HepG2 (cell line): ENCODE results near the gene RHBDF2. TPM values are rescaled to one million over a fixed set of nuclear protein-coding genes. Genes with fewer than 3 reads are reported as not detected.

Experiments
- CCDC6 ChIP-seq: sonication (generic); formaldehyde crosslinking; IDR thresholded peaks from 2 replicates; pipeline ENCODE4 v1.8.1; 2022; ENCODE audit warnings: mild to moderate bottlenecking, missing genetic modification reagents, moderate library complexity
- GFI1 ChIP-seq: sonication (generic); formaldehyde crosslinking; IDR thresholded peaks from 2 replicates; pipeline ENCODE4 v1.5.0; 2020; ENCODE audit warnings: missing genetic modification reagents, mild to moderate bottlenecking, borderline replicate concordance
- MIER2 ChIP-seq: IDR thresholded peaks from 2 replicates; pipeline ENCODE4 v1.6.1; 2016; ENCODE audit warnings: missing biosample characterization, missing genetic modification reagents
- NR3C1 ChIP-seq: sonication (generic); formaldehyde crosslinking; IDR thresholded peaks from 2 replicates; pipeline ENCODE4 v1.4.0; 2020; ENCODE audit warnings: missing genetic modification reagents
- RFX3 ChIP-seq: IDR thresholded peaks from 2 replicates; pipeline ENCODE4 v1.6.1; 2016; ENCODE audit warnings: missing biosample characterization, missing genetic modification reagents
- SAP130 ChIP-seq: IDR thresholded peaks from 2 replicates; pipeline ENCODE4 v1.6.1; 2016; ENCODE audit warnings: low read depth
- SIX1 ChIP-seq: sonication (generic); formaldehyde crosslinking; IDR thresholded peaks from 2 replicates; pipeline ENCODE4 v1.4.0; 2020; ENCODE audit warnings: missing genetic modification reagents, borderline replicate concordance
- SOX6 ChIP-seq, 2 experiments: fragments of 450-650 bp in 1 of 2; sonication (generic) in 1 of 2; formaldehyde crosslinking in 1 of 2; IDR thresholded peaks; 2 replicates each; pipeline versions ENCODE4 v1.4.0 to v1.6.1; 2017 to 2020; ENCODE audit warnings: antibody characterized with exemption in 1 of 2, mild to moderate bottlenecking in 1 of 2, missing genetic modification reagents in 1 of 2
- STAT5B ChIP-seq: sonication (generic); formaldehyde crosslinking; IDR thresholded peaks from 2 replicates; pipeline ENCODE4 v1.4.0; 2020; ENCODE audit warnings: missing genetic modification reagents
- SYNCRIP ChIP-seq: fragments of 200-400 bp; formaldehyde crosslinking; IDR thresholded peaks from 2 replicates; pipeline ENCODE4 v1.6.1; 2018; ENCODE audit warnings: mild to moderate bottlenecking, low read depth, low read length; ENCODE audit not compliant: insufficient read depth
- YEATS4 ChIP-seq: sonication (generic); formaldehyde crosslinking; IDR thresholded peaks from 2 replicates; pipeline ENCODE4 v1.4.0; 2020; ENCODE audit warnings: missing genetic modification reagents, borderline replicate concordance
- ZBTB37 ChIP-seq: sonication (generic); formaldehyde crosslinking; IDR thresholded peaks from 2 replicates; pipeline ENCODE4 v1.4.0; 2020; ENCODE audit warnings: mild to moderate bottlenecking, missing genetic modification reagents
- ZFP82 ChIP-seq: sonication (generic); formaldehyde crosslinking; IDR thresholded peaks from 2 replicates; pipeline ENCODE4 v1.5.1; 2020; ENCODE audit warnings: mild to moderate bottlenecking, missing genetic modification reagents, borderline replicate concordance
- ZHX1 ChIP-seq: sonication (generic); formaldehyde crosslinking; IDR thresholded peaks from 2 replicates; pipeline ENCODE4 v1.8.1; 2022; ENCODE audit warnings: low read depth, mild to moderate bottlenecking, missing genetic modification reagents
- ZNF124 ChIP-seq: sonication (generic); formaldehyde crosslinking; IDR thresholded peaks from 2 replicates; pipeline ENCODE4 v1.4.0; 2020; ENCODE audit warnings: missing genetic modification reagents
- ZNF235 ChIP-seq: sonication (generic); formaldehyde crosslinking; IDR thresholded peaks from 2 replicates; pipeline ENCODE4 v1.8.1; 2023; ENCODE audit warnings: mild to moderate bottlenecking, missing genetic modification reagents, borderline replicate concordance
- ZSCAN30 ChIP-seq: sonication (generic); formaldehyde crosslinking; IDR thresholded peaks from 2 replicates; pipeline ENCODE4 v1.5.0; 2020; ENCODE audit warnings: mild to moderate bottlenecking, missing genetic modification reagents
- polyA plus RNA-seq, 8 experiments: library from polyadenylated mRNA; depleted of rRNA in 3 of 8; stranded (reverse) in 7 of 8; unstranded in 1 of 8; fragments of >200 nt; fragmentation: Illumina TruSeq in 4 of 8; extraction: Trizol in 4 of 8; gene quantifications; 2 replicates each; pipeline versions ENCODE4 v1.2.1 to v1.2.3, GENCODE V29; 2011 to 2016; ENCODE audit warnings: low read depth in 4 of 8, missing spikeins in 1 of 8, mixed read lengths in 1 of 8; ENCODE audit not compliant: insufficient read depth in 1 of 8
- total RNA-seq, 5 experiments: library from RNA; depleted of rRNA; stranded (reverse); fragments of >200 nt; fragmentation: Illumina TruSeq; extraction: Trizol; gene quantifications; 2 replicates each; pipeline ENCODE4 v1.2.3, GENCODE V29; 2016; ENCODE audit warnings: low read depth in 1 of 5
- TF ChIP-seq, protein P1 (sequence below): sonication (generic); formaldehyde crosslinking; IDR thresholded peaks from one replicate; pipeline ENCODE4 v1.5.1; 2020; ENCODE audit warnings: mild to moderate bottlenecking, missing genetic modification reagents; ENCODE audit errors: not compliant biosample characterization

The RHBDF2 gene
- total and polyA plus RNA-seq, 2 of the 13 experiments (the other 11 are each of a cell fraction or from before 2014, with no cell fraction given): 7.8 to 24.2 TPM

- TF ChIP-seq RFX3 (CRISPR knock-in tag) (no peak), ZFP82 (CRISPR knock-in tag) (no peak), NR3C1 (CRISPR knock-in tag) (no peak), ZHX1 (CRISPR knock-in tag) (no peak), YEATS4 (peak; percentile 54; the same call in 1 of the 2 replicates), MIER2 (CRISPR knock-in tag) (no peak), ZSCAN30 (CRISPR knock-in tag) (no peak), GFI1 (CRISPR knock-in tag) (no peak), CCDC6 (CRISPR knock-in tag) (no peak), ZBTB37 (CRISPR knock-in tag) (no peak), SAP130 (0 out of 2 replicates have a peak, but pooled peaks have one; percentile 25), ZNF235 (CRISPR knock-in tag) (no peak), SIX1 (CRISPR knock-in tag) (no peak), ZNF124 (CRISPR knock-in tag) (no peak), STAT5B (no peak), SYNCRIP (no peak), SOX6 (IDR thresholded peaks at IDR 0.05) (no peak), SOX6 (CRISPR knock-in tag; IDR thresholded peaks at IDR 0.05) (no peak)
- TF ChIP-seq, protein P1, sequence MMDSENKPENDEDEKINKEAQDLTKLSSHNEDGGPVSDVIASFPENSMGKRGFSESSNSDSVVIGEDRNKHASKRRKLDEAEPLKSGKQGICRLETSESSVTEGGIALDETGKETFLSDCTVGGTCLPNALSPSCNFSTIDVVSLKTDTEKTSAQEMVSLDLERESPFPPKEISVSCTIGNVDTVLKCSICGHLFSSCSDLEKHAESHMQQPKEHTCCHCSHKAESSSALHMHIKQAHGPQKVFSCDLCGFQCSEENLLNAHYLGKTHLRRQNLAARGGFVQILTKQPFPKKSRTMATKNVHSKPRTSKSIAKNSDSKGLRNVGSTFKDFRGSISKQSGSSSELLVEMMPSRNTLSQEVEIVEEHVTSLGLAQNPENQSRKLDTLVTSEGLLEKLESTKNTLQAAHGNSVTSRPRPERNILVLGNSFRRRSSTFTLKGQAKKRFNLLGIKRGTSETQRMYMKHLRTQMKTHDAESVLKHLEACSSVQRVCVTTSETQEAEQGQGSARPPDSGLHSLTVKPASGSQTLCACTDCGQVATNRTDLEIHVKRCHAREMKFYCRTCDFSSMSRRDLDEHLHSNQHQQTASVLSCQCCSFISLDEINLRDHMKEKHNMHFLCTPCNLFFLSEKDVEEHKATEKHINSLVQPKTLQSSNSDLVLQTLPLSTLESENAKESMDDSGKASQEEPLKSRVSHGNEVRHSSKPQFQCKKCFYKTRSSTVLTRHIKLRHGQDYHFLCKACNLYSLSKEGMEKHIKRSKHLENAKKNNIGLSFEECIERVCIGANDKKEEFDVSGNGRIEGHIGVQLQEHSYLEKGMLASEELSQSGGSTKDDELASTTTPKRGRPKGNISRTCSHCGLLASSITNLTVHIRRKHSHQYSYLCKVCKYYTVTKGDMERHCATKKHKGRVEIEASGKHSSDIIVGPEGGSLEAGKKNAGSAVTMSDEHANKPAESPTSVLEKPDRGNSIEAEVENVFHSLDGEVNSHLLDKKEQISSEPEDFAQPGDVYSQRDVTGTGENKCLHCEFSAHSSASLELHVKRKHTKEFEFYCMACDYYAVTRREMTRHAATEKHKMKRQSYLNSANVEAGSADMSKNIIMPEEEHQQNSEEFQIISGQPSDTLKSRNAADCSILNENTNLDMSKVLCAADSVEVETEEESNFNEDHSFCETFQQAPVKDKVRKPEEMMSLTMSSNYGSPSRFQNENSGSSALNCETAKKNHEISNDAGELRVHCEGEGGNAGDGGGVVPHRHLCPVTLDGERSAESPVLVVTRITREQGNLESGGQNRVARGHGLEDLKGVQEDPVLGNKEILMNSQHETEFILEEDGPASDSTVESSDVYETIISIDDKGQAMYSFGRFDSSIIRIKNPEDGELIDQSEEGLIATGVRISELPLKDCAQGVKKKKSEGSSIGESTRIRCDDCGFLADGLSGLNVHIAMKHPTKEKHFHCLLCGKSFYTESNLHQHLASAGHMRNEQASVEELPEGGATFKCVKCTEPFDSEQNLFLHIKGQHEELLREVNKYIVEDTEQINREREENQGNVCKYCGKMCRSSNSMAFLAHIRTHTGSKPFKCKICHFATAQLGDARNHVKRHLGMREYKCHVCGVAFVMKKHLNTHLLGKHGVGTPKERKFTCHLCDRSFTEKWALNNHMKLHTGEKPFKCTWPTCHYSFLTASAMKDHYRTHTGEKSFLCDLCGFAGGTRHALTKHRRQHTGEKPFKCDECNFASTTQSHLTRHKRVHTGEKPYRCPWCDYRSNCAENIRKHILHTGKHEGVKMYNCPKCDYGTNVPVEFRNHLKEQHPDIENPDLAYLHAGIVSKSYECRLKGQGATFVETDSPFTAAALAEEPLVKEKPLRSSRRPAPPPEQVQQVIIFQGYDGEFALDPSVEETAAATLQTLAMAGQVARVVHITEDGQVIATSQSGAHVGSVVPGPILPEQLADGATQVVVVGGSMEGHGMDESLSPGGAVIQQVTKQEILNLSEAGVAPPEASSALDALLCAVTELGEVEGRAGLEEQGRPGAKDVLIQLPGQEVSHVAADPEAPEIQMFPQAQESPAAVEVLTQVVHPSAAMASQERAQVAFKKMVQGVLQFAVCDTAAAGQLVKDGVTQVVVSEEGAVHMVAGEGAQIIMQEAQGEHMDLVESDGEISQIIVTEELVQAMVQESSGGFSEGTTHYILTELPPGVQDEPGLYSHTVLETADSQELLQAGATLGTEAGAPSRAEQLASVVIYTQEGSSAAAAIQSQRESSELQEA (CRISPR knock-in tag): no peak
Measured at GRCh38 chr17:76530095-76530723, 29.0 kb upstream of the RHBDF2 start (continued).
